Measurements from ENCODE around the gene CCDC34.

CCDC34 gene

GRCh38 chr11:27313157-27313821 lies 49.7 kb downstream of the CCDC34 start:
- H3K36me3 ChIP-seq (ENCODE audit: control insufficient read depth in 1 of 2, insufficient read depth in 2 of 2, low read length in 2 of 2), result no peaks in the 10 kb centered on the region
- H3K4me1 ChIP-seq (ENCODE audit: control insufficient read depth in 1 of 2, insufficient read depth in 2 of 2, low read length in 2 of 2), result no peaks in the 10 kb centered on the region
- H3K27ac ChIP-seq (ENCODE audit: low read length), result no peak overlapping the region
- H3K4me3 ChIP-seq (ENCODE audit: low read depth in 1 of 2, low read length in 2 of 2), result no peak overlapping the region
- no peaks in the 10 kb centered on the region for H3K27me3 ChIP-seq (ENCODE audit: low read depth, low read length)
- no peaks in the 10 kb centered on the region for H3K9me3 ChIP-seq (ENCODE audit: control insufficient read depth in 1 of 2, low read length in 2 of 2)

DNA sequence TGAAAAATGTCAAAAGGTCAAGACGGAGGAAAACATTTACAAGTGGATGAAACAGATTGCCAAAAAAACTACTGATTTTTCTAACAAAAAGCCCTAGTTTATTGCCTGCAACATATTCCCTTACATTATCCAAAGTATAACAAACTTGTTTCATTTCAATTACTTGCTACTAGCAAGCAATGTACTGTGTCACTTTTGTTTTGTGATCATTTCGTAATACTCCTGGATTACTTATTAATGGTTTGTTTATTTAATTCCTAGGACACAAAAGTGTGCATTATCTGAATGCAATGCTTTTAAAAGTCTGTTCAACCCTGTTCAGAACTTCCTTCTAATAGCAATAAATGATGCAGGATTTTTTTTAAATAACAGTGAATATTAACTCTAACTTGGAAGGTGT lies 50.9 kb downstream of the CCDC34 start:
- H3K9me3 ChIP-seq (ENCODE audit: control insufficient read depth in 1 of 2, low read length in 2 of 2), result no peaks in the 10 kb centered on the region
- no peaks in the 10 kb centered on the region for H3K4me1 ChIP-seq (ENCODE audit: control insufficient read depth in 1 of 2, insufficient read depth in 2 of 2, low read length in 2 of 2)
- no peak overlapping the region for H3K27ac ChIP-seq (ENCODE audit: low read length)
- no peaks in the 10 kb centered on the region for H3K36me3 ChIP-seq (ENCODE audit: control insufficient read depth in 1 of 2, insufficient read depth in 2 of 2, low read length in 2 of 2)
- H3K4me3 ChIP-seq (ENCODE audit: low read depth in 1 of 2, low read length in 2 of 2), result no peak overlapping the region
- H3K27me3 ChIP-seq (ENCODE audit: low read depth, low read length), result no peaks in the 10 kb centered on the region

DNA sequence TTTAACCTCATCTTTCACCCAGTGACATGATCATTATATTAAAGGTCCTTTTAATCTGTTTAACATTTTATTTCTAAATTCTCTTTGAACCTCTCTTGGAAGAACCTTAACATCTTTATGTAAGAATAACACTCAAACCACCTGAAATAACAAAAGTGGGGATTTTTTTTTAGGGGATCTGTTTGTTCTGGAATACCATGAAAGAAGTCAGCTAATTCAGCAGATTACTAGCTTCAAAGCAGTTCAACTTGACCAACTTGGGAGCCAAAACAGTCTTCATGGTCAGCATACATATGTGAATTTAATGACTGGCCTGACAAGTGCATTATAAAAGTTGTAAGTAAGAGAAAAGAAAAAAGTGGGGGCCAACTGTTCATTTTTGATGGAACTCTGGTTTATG lies 52.3 kb downstream of the CCDC34 start:
- Histone ChIP-seq H3K27me3 (ENCODE audit: low read depth, low read length) (no peaks in the 10 kb centered on the region), H3K4me3 (ENCODE audit: low read depth in 1 of 2, low read length in 2 of 2) (no peak overlapping the region), H3K36me3 (ENCODE audit: control insufficient read depth in 1 of 2, insufficient read depth in 2 of 2, low read length in 2 of 2) (no peaks in the 10 kb centered on the region), H3K4me1 (ENCODE audit: control insufficient read depth in 1 of 2, insufficient read depth in 2 of 2, low read length in 2 of 2) (no peaks in the 10 kb centered on the region), H3K9me3 (ENCODE audit: control insufficient read depth in 1 of 2, low read length in 2 of 2) (no peaks in the 10 kb centered on the region), H3K27ac (ENCODE audit: low read length) (no peak overlapping the region)

DNA sequence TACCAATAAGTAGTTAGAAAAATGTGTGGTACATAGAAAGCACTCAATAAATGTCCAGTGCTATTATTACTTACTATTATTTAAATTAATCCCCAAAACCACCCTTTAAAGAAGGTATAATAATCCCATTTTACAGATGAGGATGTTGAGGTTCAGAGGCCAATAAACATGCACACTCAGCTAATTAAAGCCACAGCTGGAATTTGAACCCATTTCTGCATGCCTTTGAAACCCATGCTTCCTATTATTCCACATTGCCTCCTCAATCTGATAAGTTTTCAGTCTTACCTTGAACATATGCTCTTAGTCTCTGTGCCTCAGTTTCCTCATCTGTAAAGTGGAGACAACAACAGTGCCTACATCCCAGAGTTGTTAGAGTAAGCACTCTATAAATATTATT lies 52.8 kb downstream of the CCDC34 start:
- Histone ChIP-seq H3K4me3 (ENCODE audit: low read depth in 1 of 2, low read length in 2 of 2) (no peak overlapping the region), H3K9me3 (ENCODE audit: control insufficient read depth in 1 of 2, low read length in 2 of 2) (no peaks in the 10 kb centered on the region), H3K4me1 (ENCODE audit: control insufficient read depth in 1 of 2, insufficient read depth in 2 of 2, low read length in 2 of 2) (no peaks in the 10 kb centered on the region), H3K27ac (ENCODE audit: low read length) (no peak overlapping the region), H3K36me3 (ENCODE audit: control insufficient read depth in 1 of 2, insufficient read depth in 2 of 2, low read length in 2 of 2) (no peaks in the 10 kb centered on the region), H3K27me3 (ENCODE audit: low read depth, low read length) (no peaks in the 10 kb centered on the region)

DNA sequence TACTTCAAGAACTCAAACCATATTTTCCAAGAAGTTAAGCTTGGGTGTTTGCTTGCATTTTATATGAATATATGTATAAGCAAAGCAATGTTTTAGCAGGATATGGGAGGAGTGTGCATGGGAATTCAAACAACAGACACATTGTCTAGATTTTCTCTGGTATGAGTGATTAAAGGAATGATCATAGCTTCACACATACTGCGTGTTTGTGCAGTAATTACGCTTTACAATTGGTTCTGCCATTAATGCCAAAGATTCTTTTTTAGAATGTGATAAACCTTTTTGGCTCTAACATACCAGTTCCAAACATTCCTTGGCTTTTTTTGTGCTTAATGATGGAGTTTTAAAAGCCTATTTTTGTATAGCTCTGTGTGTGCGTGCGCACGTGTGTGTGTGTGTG lies 54.0 kb downstream of the CCDC34 start:
- Histone ChIP-seq H3K36me3 (ENCODE audit: control insufficient read depth in 1 of 2, insufficient read depth in 2 of 2, low read length in 2 of 2) (no peaks in the 10 kb centered on the region), H3K4me1 (ENCODE audit: control insufficient read depth in 1 of 2, insufficient read depth in 2 of 2, low read length in 2 of 2) (no peaks in the 10 kb centered on the region), H3K27ac (ENCODE audit: low read length) (no peak overlapping the region), H3K27me3 (ENCODE audit: low read depth, low read length) (no peaks in the 10 kb centered on the region), H3K4me3 (ENCODE audit: low read depth in 1 of 2, low read length in 2 of 2) (no peak overlapping the region), H3K9me3 (ENCODE audit: control insufficient read depth in 1 of 2, low read length in 2 of 2) (no peaks in the 10 kb centered on the region)

GRCh38 chr11:27307232-27307631 lies 55.8 kb downstream of the CCDC34 start:
- H3K4me1 ChIP-seq (ENCODE audit: control insufficient read depth in 1 of 2, insufficient read depth in 2 of 2, low read length in 2 of 2), result no peaks in the 10 kb centered on the region
- no peaks in the 10 kb centered on the region for H3K9me3 ChIP-seq (ENCODE audit: control insufficient read depth in 1 of 2, low read length in 2 of 2)
- no peaks in the 10 kb centered on the region for H3K27me3 ChIP-seq (ENCODE audit: low read depth, low read length)
- H3K36me3 ChIP-seq (ENCODE audit: control insufficient read depth in 1 of 2, insufficient read depth in 2 of 2, low read length in 2 of 2), result no peaks in the 10 kb centered on the region
- H3K4me3 ChIP-seq (ENCODE audit: low read depth in 1 of 2, low read length in 2 of 2), result no peak overlapping the region
- H3K27ac ChIP-seq (ENCODE audit: low read length), result no peak overlapping the region

- H3K27me3 ChIP-seq (ENCODE audit: low read depth, low read length), result no peaks in the 10 kb centered on the region
- H3K9me3 ChIP-seq (ENCODE audit: control insufficient read depth in 1 of 2, low read length in 2 of 2), result no peaks in the 10 kb centered on the region
- no peak overlapping the region for H3K4me3 ChIP-seq (ENCODE audit: low read depth in 1 of 2, low read length in 2 of 2)
- no peaks in the 10 kb centered on the region for H3K4me1 ChIP-seq (ENCODE audit: control insufficient read depth in 1 of 2, insufficient read depth in 2 of 2, low read length in 2 of 2)
- no peaks in the 10 kb centered on the region for H3K36me3 ChIP-seq (ENCODE audit: control insufficient read depth in 1 of 2, insufficient read depth in 2 of 2, low read length in 2 of 2)
- no peak overlapping the region for H3K27ac ChIP-seq (ENCODE audit: low read length)
These were observed 57.3 kb downstream of the CCDC34 start for GRCh38 chr11:27305751-27306150.

DNA sequence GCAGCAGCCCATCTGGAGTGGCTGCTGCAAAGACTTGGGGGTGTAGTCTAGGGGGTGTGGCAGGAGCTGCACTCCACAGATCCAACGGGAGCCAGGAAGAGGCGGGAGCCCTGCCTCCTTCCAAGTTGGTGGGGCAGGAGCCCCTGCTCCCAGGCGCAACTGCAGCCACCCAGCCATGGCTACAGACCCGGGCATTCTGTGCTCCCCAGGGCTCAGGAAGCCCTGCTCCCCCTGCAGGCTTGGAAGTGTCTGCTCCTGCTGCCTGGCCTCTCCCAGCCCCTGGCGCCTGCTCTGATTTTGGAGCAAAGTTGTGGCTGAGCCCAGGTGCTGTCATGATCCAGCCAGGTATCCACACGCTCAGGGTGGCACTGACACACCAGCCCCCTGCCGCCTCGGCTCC lies 58.5 kb downstream of the CCDC34 start:
- Histone ChIP-seq H3K4me1 (ENCODE audit: control insufficient read depth in 1 of 2, insufficient read depth in 2 of 2, low read length in 2 of 2) (no peaks in the 10 kb centered on the region), H3K9me3 (ENCODE audit: control insufficient read depth in 1 of 2, low read length in 2 of 2) (no peaks in the 10 kb centered on the region), H3K4me3 (ENCODE audit: low read depth in 1 of 2, low read length in 2 of 2) (no peak overlapping the region), H3K27me3 (ENCODE audit: low read depth, low read length) (no peaks in the 10 kb centered on the region), H3K27ac (ENCODE audit: low read length) (no peak overlapping the region), H3K36me3 (ENCODE audit: control insufficient read depth in 1 of 2, insufficient read depth in 2 of 2, low read length in 2 of 2) (no peaks in the 10 kb centered on the region)

DNA sequence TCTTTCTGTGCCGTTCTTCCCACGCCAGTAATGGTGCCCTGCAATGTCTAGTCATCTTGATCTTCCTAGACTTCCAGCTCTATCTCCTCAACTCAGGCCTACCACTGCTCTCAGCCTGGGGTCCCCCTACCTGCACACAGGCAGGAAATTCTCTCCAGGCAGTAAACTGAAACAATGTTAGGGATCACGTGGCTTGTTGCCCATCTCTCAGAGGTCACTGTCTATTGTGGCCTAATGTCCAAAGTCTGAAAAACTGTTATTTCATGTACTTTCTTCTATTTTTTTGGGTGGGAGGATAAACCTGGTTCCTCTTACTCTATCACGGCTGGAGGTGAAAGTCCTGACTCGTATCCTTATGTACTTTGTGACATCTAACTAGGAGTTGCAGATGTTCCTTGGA lies 59.1 kb downstream of the CCDC34 start:
- H3K9me3 ChIP-seq (ENCODE audit: control insufficient read depth in 1 of 2, low read length in 2 of 2), result no peaks in the 10 kb centered on the region
- no peak overlapping the region for H3K4me3 ChIP-seq (ENCODE audit: low read depth in 1 of 2, low read length in 2 of 2)
- no peak overlapping the region for H3K27ac ChIP-seq (ENCODE audit: low read length)
- H3K4me1 ChIP-seq (ENCODE audit: control insufficient read depth in 1 of 2, insufficient read depth in 2 of 2, low read length in 2 of 2), result no peaks in the 10 kb centered on the region
- no peaks in the 10 kb centered on the region for H3K36me3 ChIP-seq (ENCODE audit: control insufficient read depth in 1 of 2, insufficient read depth in 2 of 2, low read length in 2 of 2)
- H3K27me3 ChIP-seq (ENCODE audit: low read depth, low read length), result no peaks in the 10 kb centered on the region

GRCh38 chr11:27300974-27301373 lies 62.0 kb downstream of the CCDC34 start:
- Histone ChIP-seq H3K27ac (ENCODE audit: low read length) (no peak overlapping the region), H3K36me3 (ENCODE audit: control insufficient read depth in 1 of 2, insufficient read depth in 2 of 2, low read length in 2 of 2) (no peaks in the 10 kb centered on the region), H3K27me3 (ENCODE audit: low read depth, low read length) (no peaks in the 10 kb centered on the region), H3K9me3 (ENCODE audit: control insufficient read depth in 1 of 2, low read length in 2 of 2) (no peaks in the 10 kb centered on the region), H3K4me3 (ENCODE audit: low read depth in 1 of 2, low read length in 2 of 2) (no peak overlapping the region), H3K4me1 (ENCODE audit: control insufficient read depth in 1 of 2, insufficient read depth in 2 of 2, low read length in 2 of 2) (no peaks in the 10 kb centered on the region)

- H3K27ac ChIP-seq (ENCODE audit: low read length), result no peak overlapping the region
- no peak overlapping the region for H3K4me3 ChIP-seq (ENCODE audit: low read depth in 1 of 2, low read length in 2 of 2)
- H3K9me3 ChIP-seq (ENCODE audit: control insufficient read depth in 1 of 2, low read length in 2 of 2), result no peaks in the 10 kb centered on the region
- H3K27me3 ChIP-seq (ENCODE audit: low read depth, low read length), result no peaks in the 10 kb centered on the region
- peaks cover 0 to 2% of the 10 kb centered on the region in 2 donors for H3K4me1 ChIP-seq (ENCODE audit: control insufficient read depth in 1 of 2, insufficient read depth in 2 of 2, low read length in 2 of 2)
- no peaks in the 10 kb centered on the region for H3K36me3 ChIP-seq (ENCODE audit: control insufficient read depth in 1 of 2, insufficient read depth in 2 of 2, low read length in 2 of 2)
These were observed 65.4 kb downstream of the CCDC34 start for GRCh38 chr11:27297616-27298015.

- no peak overlapping the region for H3K4me3 ChIP-seq (ENCODE audit: low read depth in 1 of 2, low read length in 2 of 2)
- no peaks in the 10 kb centered on the region for H3K9me3 ChIP-seq (ENCODE audit: control insufficient read depth in 1 of 2, low read length in 2 of 2)
- H3K27ac ChIP-seq (ENCODE audit: low read length), result no peak overlapping the region
- H3K27me3 ChIP-seq (ENCODE audit: low read depth, low read length), result no peaks in the 10 kb centered on the region
- H3K36me3 ChIP-seq (ENCODE audit: control insufficient read depth in 1 of 2, insufficient read depth in 2 of 2, low read length in 2 of 2), result no peaks in the 10 kb centered on the region
- H3K4me1 ChIP-seq (ENCODE audit: control insufficient read depth in 1 of 2, insufficient read depth in 2 of 2, low read length in 2 of 2), result peaks cover 0 to 3% of the 10 kb centered on the region in 2 donors
These were observed 66.5 kb downstream of the CCDC34 start for GRCh38 chr11:27296497-27296896.

Data from muscle layer of duodenum (tissue), 2 donors.